ENCODE measurements around the gene CDKL1. TPM values are rescaled to one million over a fixed set of nuclear protein-coding genes. Genes with fewer than 3 reads are reported as not detected.

CDKL1 gene
- total RNA-seq, 2 donors from 2014 or later = 2.4 to 4.6 TPM

DNA sequence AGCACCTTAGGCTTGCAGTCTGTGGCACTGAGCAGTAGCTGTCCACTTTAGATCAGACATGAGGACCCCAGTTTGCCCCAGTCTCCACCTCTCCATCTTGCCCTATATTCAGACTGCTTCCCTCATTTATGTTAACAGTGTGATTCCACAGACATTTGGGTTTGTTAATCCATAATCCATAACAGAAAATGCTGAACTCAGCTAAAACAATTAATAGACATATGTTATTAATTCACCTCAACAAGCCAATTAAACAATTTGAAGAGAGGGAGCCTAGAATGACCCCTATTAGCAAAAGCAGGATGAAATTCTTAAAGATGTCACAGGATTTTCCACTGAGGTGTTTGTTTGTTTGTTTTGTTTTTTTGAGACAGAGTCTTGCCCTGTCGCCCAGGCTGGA is 9.1 kb downstream of the CDKL1 start:
- Histone ChIP-seq H3K27ac (no peak overlapping the region), H3K4me3 (no peak overlapping the region), H3K36me3 (no peaks in the 10 kb centered on the region), H3K4me1 (no peaks in the 10 kb centered on the region), H3K27me3 (no peaks in the 10 kb centered on the region), H3K9me3 (no peaks in the 10 kb centered on the region)
- TF ChIP-seq, protein P1, sequence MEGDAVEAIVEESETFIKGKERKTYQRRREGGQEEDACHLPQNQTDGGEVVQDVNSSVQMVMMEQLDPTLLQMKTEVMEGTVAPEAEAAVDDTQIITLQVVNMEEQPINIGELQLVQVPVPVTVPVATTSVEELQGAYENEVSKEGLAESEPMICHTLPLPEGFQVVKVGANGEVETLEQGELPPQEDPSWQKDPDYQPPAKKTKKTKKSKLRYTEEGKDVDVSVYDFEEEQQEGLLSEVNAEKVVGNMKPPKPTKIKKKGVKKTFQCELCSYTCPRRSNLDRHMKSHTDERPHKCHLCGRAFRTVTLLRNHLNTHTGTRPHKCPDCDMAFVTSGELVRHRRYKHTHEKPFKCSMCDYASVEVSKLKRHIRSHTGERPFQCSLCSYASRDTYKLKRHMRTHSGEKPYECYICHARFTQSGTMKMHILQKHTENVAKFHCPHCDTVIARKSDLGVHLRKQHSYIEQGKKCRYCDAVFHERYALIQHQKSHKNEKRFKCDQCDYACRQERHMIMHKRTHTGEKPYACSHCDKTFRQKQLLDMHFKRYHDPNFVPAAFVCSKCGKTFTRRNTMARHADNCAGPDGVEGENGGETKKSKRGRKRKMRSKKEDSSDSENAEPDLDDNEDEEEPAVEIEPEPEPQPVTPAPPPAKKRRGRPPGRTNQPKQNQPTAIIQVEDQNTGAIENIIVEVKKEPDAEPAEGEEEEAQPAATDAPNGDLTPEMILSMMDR (IDR thresholded peaks at IDR 0.05) = no peak
- DNase-seq (ENCODE audit: low spot score) = no peak

DNA sequence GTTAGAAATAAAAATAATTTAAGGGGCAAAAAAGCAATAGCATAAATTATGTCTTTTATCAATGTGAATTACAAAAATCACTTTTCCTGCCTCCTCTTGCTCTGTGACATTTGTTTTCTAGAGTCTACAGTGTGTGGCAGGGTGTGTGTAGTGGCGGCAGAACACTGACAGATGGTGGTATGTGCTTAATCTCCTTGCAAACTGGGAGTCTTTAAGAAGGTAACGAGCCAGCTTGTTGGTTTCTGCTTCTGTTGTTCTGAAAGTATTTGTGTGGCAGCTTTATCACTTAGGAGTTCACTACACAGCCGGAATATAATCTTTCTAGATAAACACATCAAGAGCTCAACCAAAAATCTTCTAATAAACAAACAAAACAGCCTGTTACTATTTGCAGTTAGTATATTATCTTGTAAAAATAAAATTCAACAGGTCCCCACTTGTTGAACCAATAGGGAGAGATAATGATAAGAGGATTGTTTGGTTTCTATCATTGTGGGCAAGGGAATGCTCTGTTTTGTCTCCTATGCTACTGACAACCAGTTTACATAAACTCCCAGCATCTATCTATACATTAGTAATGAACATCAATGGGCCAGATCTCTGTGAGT is 13.0 kb downstream of the CDKL1 start:
- TF ChIP-seq, protein P1 (IDR thresholded peaks at IDR 0.05) = no peak
- Histone ChIP-seq H3K27me3 (no peaks in the 10 kb centered on the region), H3K9me3 (no peaks in the 10 kb centered on the region), H3K4me1 (no peaks in the 10 kb centered on the region), H3K27ac (no peak overlapping the region), H3K36me3 (no peaks in the 10 kb centered on the region), H3K4me3 (no peak overlapping the region)
- DNase-seq (ENCODE audit: low spot score) = no peak

DNA sequence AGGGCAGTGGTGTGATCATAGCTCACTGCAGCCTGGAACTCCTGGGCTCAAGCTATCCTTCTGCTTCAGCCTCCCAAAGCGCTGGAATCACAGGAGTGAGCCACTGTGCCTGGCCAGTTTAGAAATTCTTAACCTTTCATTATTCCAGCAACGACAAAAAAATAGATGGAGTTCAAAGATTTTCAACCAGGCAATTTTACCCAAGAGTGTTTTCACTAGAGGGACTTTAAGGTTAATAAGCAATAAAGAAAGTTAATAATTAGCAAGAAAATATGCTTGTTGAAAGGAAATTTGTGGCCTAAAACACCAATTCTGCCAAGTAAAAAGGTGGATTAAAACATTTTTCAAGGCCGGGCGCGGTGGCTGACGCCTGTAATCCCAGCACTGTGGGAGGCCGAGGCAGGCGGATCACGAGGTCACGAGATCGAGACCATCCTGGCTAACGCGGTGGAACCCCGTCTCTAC is 14.8 kb downstream of the CDKL1 start:
- no peak for DNase-seq (ENCODE audit: low spot score)
- Histone ChIP-seq H3K9me3 (no peaks in the 10 kb centered on the region), H3K4me3 (no peak overlapping the region), H3K4me1 (no peaks in the 10 kb centered on the region), H3K27me3 (no peaks in the 10 kb centered on the region), H3K27ac (no peak overlapping the region), H3K36me3 (no peaks in the 10 kb centered on the region)
- TF ChIP-seq, protein P1 (IDR thresholded peaks at IDR 0.05) = no peak

DNA sequence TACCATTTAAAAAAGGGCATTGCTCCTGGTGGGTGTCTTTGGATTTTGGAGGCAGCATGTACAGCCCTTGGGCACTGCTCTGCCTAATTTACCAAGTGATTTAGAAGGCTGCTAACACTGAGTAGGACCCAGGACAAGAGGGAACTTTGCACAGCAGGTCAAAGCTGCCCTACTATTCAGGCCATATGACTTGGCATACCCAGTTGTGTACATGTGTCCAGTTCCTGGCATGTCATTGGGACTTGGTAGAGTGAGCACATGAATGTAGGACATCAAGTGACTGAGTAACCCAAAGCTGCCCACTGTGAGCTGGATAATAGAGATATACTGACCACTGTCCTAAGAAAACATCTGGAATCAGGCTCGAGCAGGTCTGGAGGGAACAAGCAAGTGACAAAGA is 15.7 kb downstream of the CDKL1 start:
- H3K36me3 ChIP-seq = no peaks in the 10 kb centered on the region
- no peak overlapping the region for H3K27ac ChIP-seq
- no peaks in the 10 kb centered on the region for H3K4me1 ChIP-seq
- TF ChIP-seq, protein P1 (IDR thresholded peaks at IDR 0.05) = no peak
- DNase-seq (ENCODE audit: low spot score) = no peak
- no peaks in the 10 kb centered on the region for H3K9me3 ChIP-seq
- no peaks in the 10 kb centered on the region for H3K27me3 ChIP-seq
- no peak overlapping the region for H3K4me3 ChIP-seq

DNA sequence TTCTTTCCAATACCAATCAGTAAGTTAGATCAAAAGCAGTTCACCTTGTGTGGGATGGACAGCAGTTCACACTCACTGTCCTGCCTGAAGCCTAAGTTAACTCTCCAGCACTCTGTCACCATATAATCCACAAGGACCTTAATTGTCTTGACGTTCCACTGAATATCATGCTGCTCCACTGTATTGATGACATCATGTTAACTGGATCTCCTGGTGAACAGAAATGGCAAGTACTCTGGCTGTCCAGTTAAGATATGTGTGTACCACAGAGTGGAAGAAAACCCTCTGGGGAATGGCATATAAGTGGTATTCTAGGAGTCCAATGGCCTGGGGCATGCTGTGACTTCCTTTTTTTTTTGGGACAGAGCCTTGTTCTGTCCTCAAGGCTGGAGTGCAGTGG is 16.2 kb downstream of the CDKL1 start:
- H3K36me3 ChIP-seq = no peaks in the 10 kb centered on the region
- no peak overlapping the region for H3K4me3 ChIP-seq
- H3K9me3 ChIP-seq = no peaks in the 10 kb centered on the region
- no peaks in the 10 kb centered on the region for H3K4me1 ChIP-seq
- H3K27ac ChIP-seq = no peak overlapping the region
- TF ChIP-seq, protein P1 (IDR thresholded peaks at IDR 0.05) = no peak
- H3K27me3 ChIP-seq = no peaks in the 10 kb centered on the region
- no peak for DNase-seq (ENCODE audit: low spot score)

DNA sequence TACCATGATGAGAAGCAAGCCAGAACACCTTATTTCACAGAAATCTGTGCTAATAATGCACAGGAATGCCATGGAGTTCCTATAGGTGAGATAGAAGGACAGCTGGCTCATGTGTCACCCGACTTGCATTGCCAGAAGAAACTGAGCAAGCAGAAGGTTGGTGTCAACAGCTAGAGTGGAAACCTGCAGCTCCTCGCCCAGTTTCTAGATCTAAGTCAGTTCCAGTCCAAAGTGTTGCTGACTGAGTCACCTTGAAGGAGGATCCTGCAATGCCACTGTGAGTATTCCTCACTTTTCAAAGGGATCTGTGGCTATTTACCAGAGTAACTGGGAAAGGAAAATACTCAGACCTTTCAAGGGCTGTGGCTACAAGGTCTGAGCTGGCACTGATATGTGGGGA is 17.1 kb downstream of the CDKL1 start:
- H3K4me3 ChIP-seq = no peak overlapping the region
- no peaks in the 10 kb centered on the region for H3K9me3 ChIP-seq
- H3K4me1 ChIP-seq = no peaks in the 10 kb centered on the region
- no peaks in the 10 kb centered on the region for H3K36me3 ChIP-seq
- H3K27ac ChIP-seq = no peak overlapping the region
- H3K27me3 ChIP-seq = no peaks in the 10 kb centered on the region
- DNase-seq (ENCODE audit: low spot score) = no peak
- TF ChIP-seq, protein P1 (IDR thresholded peaks at IDR 0.05) = no peak
